Measurements from ENCODE around the gene KIAA2012.

The KIAA2012 gene

GRCh38 chr2:202065876-202066275, 7.2 kb upstream of the KIAA2012 start:
- Histone ChIP-seq H3K36me3 (ENCODE audit: low read depth) (no peaks in the 10 kb centered on the region), H3K4me1 (ENCODE audit: insufficient read depth, poor library complexity, severe bottlenecking) (no peaks in the 10 kb centered on the region), H3K27ac (ENCODE audit: poor library complexity, severe bottlenecking) (no peak overlapping the region), H3K27me3 (ENCODE audit: insufficient read depth, poor library complexity, severe bottlenecking) (no peaks in the 10 kb centered on the region), H3K4me3 (ENCODE audit: severe bottlenecking) (no peak overlapping the region), H3K9me3 (ENCODE audit: severe bottlenecking) (no peaks in the 10 kb centered on the region)
- ATAC-seq (ENCODE audit: low read depth) (no peak), DNase-seq (ENCODE audit: low spot score) (no peak)
- no peak for TF ChIP-seq CTCF (IDR thresholded peaks at IDR 0.05; ENCODE audit: poor library complexity, severe bottlenecking)

GRCh38 chr2:202066875-202067274, 6.2 kb upstream of the KIAA2012 start:
- Histone ChIP-seq H3K4me3 (ENCODE audit: severe bottlenecking) (no peak overlapping the region), H3K9me3 (ENCODE audit: severe bottlenecking) (no peaks in the 10 kb centered on the region), H3K27me3 (ENCODE audit: insufficient read depth, poor library complexity, severe bottlenecking) (no peaks in the 10 kb centered on the region), H3K27ac (ENCODE audit: poor library complexity, severe bottlenecking) (no peak overlapping the region), H3K4me1 (ENCODE audit: insufficient read depth, poor library complexity, severe bottlenecking) (no peaks in the 10 kb centered on the region), H3K36me3 (ENCODE audit: low read depth) (no peaks in the 10 kb centered on the region)
- TF ChIP-seq CTCF (IDR thresholded peaks at IDR 0.05; ENCODE audit: poor library complexity, severe bottlenecking): no peak
- ATAC-seq (ENCODE audit: low read depth) (no peak), DNase-seq (ENCODE audit: low spot score) (no peak)

- no peak for TF ChIP-seq CTCF (IDR thresholded peaks at IDR 0.05; ENCODE audit: poor library complexity, severe bottlenecking)
Measured at GRCh38 chr2:202067589-202067988, 5.5 kb upstream of the KIAA2012 start.

GRCh38 chr2:202069170-202070067, 3.6 kb upstream of the KIAA2012 start:
- Histone ChIP-seq H3K27ac (ENCODE audit: poor library complexity, severe bottlenecking) (no peak overlapping the region), H3K36me3 (ENCODE audit: low read depth) (no peaks in the 10 kb centered on the region), H3K27me3 (ENCODE audit: insufficient read depth, poor library complexity, severe bottlenecking) (no peaks in the 10 kb centered on the region), H3K4me3 (ENCODE audit: severe bottlenecking) (no peak overlapping the region), H3K9me3 (ENCODE audit: severe bottlenecking) (no peaks in the 10 kb centered on the region), H3K4me1 (ENCODE audit: insufficient read depth, poor library complexity, severe bottlenecking) (no peaks in the 10 kb centered on the region)
- no peak for TF ChIP-seq CTCF (IDR thresholded peaks at IDR 0.05; ENCODE audit: poor library complexity, severe bottlenecking)
- ATAC-seq (ENCODE audit: low read depth) (no peak), DNase-seq (ENCODE audit: low spot score) (no peak)

More at GRCh38 chr2:202067589-202067988, 5.5 kb upstream of the KIAA2012 start:
- no peaks in the 10 kb centered on the region for H3K36me3 ChIP-seq (ENCODE audit: low read depth)
- no peaks in the 10 kb centered on the region for H3K4me1 ChIP-seq (ENCODE audit: insufficient read depth, poor library complexity, severe bottlenecking)
- H3K27ac ChIP-seq (ENCODE audit: poor library complexity, severe bottlenecking): no peak overlapping the region
- DNase-seq (ENCODE audit: low spot score) (no peak), ATAC-seq (ENCODE audit: low read depth) (no peak)
- no peak overlapping the region for H3K4me3 ChIP-seq (ENCODE audit: severe bottlenecking)
- H3K27me3 ChIP-seq (ENCODE audit: insufficient read depth, poor library complexity, severe bottlenecking): no peaks in the 10 kb centered on the region
- H3K9me3 ChIP-seq (ENCODE audit: severe bottlenecking): no peaks in the 10 kb centered on the region

- TF ChIP-seq CTCF (IDR thresholded peaks at IDR 0.05; ENCODE audit: poor library complexity, severe bottlenecking): no peak
- no peaks in the 10 kb centered on the region for H3K4me1 ChIP-seq (ENCODE audit: insufficient read depth, poor library complexity, severe bottlenecking)
- no peaks in the 10 kb centered on the region for H3K27me3 ChIP-seq (ENCODE audit: insufficient read depth, poor library complexity, severe bottlenecking)
- H3K4me3 ChIP-seq (ENCODE audit: severe bottlenecking): no peak overlapping the region
- no peaks in the 10 kb centered on the region for H3K9me3 ChIP-seq (ENCODE audit: severe bottlenecking)
- H3K36me3 ChIP-seq (ENCODE audit: low read depth): no peaks in the 10 kb centered on the region
- ATAC-seq (ENCODE audit: low read depth) (no peak), DNase-seq (ENCODE audit: low spot score) (no peak)
- no peak overlapping the region for H3K27ac ChIP-seq (ENCODE audit: poor library complexity, severe bottlenecking)
Measured at GRCh38 chr2:202071107-202071506, 1.9 kb upstream of the KIAA2012 start.

All from RWPE2 (cell line).